Measurements from ENCODE around the gene FBXW5. TPM values are rescaled to one million over a fixed set of nuclear protein-coding genes. Genes with fewer than 3 reads are reported as not detected.

Gene FBXW5
- total RNA-seq, 2 donors from 2014 or later, result 84.3 to 88.4 TPM

- peaks cover 8% of the 10 kb centered on the region for H3K4me1 Mint-ChIP-seq
- H3K27me3 Mint-ChIP-seq, result no peaks in the 10 kb centered on the region
- peaks cover 1% of the 10 kb centered on the region for H3K36me3 Mint-ChIP-seq (ENCODE audit: low read depth)
- DNase-seq, result no peak
- no peak for ATAC-seq
- H3K27ac Mint-ChIP-seq, result no peak overlapping the region
- no peaks in the 10 kb centered on the region for H3K9me3 ChIP-seq (ENCODE audit: control insufficient read depth, low read length, poor library complexity, severe bottlenecking)
- H3K4me3 Mint-ChIP-seq, result no peak overlapping the region
Observed at GRCh38 chr9:136934277-136934676, 10.3 kb downstream of the FBXW5 start.

GRCh38 chr9:136931611-136932130, 12.9 kb downstream of the FBXW5 start:
- H3K9me3 ChIP-seq (ENCODE audit: control insufficient read depth, low read length, poor library complexity, severe bottlenecking), result no peaks in the 10 kb centered on the region
- Mint-ChIP-seq H3K27ac (no peak overlapping the region), H3K36me3 (ENCODE audit: low read depth) (peaks cover 2% of the 10 kb centered on the region), H3K4me1 (peaks cover 16% of the 10 kb centered on the region), H3K27me3 (no peaks in the 10 kb centered on the region), H3K4me3 (no peak overlapping the region)
- DNase-seq (no peak), ATAC-seq (no peak)

GRCh38 chr9:136930014-136930413, 14.5 kb downstream of the FBXW5 start:
- no peak overlapping the region for H3K27ac Mint-ChIP-seq
- ATAC-seq, result no peak
- H3K4me3 Mint-ChIP-seq, result no peak overlapping the region
- no peak for DNase-seq
- H3K9me3 ChIP-seq (ENCODE audit: control insufficient read depth, low read length, poor library complexity, severe bottlenecking), result no peaks in the 10 kb centered on the region
- peaks cover 16% of the 10 kb centered on the region for H3K4me1 Mint-ChIP-seq
- H3K27me3 Mint-ChIP-seq, result no peaks in the 10 kb centered on the region
- H3K36me3 Mint-ChIP-seq (ENCODE audit: low read depth), result peaks cover 2% of the 10 kb centered on the region

- no peak for DNase-seq
- peaks cover 16% of the 10 kb centered on the region for H3K4me1 Mint-ChIP-seq
- peaks cover 2% of the 10 kb centered on the region for H3K36me3 Mint-ChIP-seq (ENCODE audit: low read depth)
- no peak for ATAC-seq
- no peaks in the 10 kb centered on the region for H3K9me3 ChIP-seq (ENCODE audit: control insufficient read depth, low read length, poor library complexity, severe bottlenecking)
- no peak overlapping the region for H3K4me3 Mint-ChIP-seq
- no peaks in the 10 kb centered on the region for H3K27me3 Mint-ChIP-seq
- peak overlapping the region; percentile 41 for H3K27ac Mint-ChIP-seq
Observed at GRCh38 chr9:136928591-136928990, 15.9 kb downstream of the FBXW5 start.

DNA sequence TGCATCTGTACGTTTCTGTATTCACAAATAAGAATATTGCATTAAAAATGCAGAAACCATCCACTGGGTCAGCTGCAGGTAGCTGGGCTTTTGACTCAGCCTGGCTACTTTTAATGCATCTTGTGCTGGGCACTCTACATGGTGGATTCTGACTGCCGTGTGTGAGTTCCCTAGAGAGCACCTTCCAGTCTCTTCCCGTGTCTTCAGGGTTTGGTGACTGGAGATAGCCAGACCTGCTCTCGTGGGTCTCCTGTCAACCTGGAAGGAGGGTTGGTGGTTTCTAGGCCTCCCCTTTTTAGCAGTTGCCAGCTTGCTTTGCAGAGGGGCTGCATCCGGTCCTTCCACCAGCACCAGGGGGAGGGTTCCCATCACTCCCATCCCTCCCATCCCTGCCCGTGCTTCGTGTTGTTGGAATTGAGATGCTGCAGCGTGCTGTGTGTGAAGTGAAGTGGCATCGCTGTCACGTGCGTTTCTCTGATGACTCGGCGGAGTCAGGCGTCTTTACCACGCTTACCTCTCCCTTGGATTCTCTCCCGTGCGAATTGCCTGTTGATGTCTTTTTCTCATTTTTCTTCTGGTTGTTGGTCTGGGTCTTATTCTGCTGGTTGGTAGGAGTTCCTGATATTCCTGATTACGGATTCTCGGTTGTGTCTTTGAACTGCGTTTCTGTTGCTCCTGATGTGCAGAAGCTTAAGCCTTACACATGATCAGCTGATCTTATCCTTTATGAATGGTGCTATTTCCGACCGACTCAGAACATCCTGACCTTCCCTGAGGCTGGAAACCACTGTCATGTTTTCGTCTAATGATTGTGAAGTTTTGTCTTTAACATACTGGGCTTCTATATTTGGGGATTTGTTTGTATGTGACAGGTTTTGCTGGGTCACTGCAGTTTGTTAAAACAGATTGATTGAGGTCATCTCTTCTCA, 16.9 kb downstream of the FBXW5 start:
- no peak overlapping the region for H3K4me3 Mint-ChIP-seq
- H3K9me3 ChIP-seq (ENCODE audit: control insufficient read depth, low read length, poor library complexity, severe bottlenecking), result no peaks in the 10 kb centered on the region
- peak overlapping the region; percentile 62 for H3K27ac Mint-ChIP-seq
- H3K4me1 Mint-ChIP-seq, result peaks cover 11% of the 10 kb centered on the region
- DNase-seq (no peak), ATAC-seq (no peak)
- no peaks in the 10 kb centered on the region for H3K27me3 Mint-ChIP-seq
- peaks cover 2% of the 10 kb centered on the region for H3K36me3 Mint-ChIP-seq (ENCODE audit: low read depth)

DNA sequence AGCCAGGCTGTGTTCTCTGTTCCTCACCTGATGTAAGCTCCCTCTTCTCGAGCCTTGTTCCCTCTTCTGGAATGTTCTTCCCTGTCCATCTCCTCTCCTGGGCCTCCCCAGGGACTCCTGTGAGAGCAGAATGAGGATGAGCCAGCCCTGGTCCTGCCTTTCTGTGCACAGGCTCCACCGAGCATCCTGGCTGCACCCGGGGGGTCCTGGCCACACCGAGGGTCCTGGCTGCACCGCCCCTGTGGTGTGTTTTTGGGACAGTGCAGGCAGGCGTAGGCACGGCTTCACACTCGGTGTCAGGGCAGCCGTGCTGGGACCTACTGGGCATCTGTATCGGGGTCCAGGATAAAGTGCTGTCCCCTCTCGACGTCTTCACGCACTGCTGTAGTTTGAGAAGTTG, 17.8 kb downstream of the FBXW5 start:
- Mint-ChIP-seq H3K27me3 (no peaks in the 10 kb centered on the region), H3K4me3 (no peak overlapping the region), H3K4me1 (peaks cover 11% of the 10 kb centered on the region), H3K27ac (no peak overlapping the region), H3K36me3 (ENCODE audit: low read depth) (peaks cover 2% of the 10 kb centered on the region)
- no peaks in the 10 kb centered on the region for H3K9me3 ChIP-seq (ENCODE audit: control insufficient read depth, low read length, poor library complexity, severe bottlenecking)
- no peak for DNase-seq
- ATAC-seq, result no peak

DNA sequence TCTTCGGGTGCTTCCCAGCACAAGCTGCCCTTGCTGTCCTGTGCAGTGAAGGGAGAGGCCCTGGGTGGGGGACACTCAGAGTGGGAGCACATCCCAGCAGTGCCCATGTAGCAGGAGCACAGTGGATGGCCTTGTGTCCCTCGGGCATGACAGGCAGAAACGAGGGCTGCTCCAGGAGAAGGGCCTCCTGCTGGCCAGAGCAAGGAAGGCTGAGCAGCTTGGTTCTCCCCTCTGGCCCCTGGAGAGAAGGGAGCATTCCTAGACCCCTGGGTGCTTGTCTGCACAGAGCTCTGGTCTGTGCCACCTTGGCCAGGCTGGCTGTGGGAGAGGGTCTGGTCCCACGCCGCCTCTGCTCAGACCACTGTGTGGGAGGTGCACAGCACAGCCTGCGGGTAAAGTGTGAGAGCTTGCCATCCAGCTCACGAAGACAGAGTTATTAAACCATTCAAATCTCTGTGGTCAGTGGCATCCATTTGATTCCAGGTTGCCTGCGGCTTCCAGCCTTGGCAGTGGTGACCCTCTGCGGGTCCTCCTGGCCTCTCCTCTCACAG, 18.3 kb downstream of the FBXW5 start:
- no peak for ATAC-seq
- no peak overlapping the region for H3K4me3 Mint-ChIP-seq
- no peak overlapping the region for H3K27ac Mint-ChIP-seq
- no peak for DNase-seq
- H3K9me3 ChIP-seq (ENCODE audit: control insufficient read depth, low read length, poor library complexity, severe bottlenecking), result no peaks in the 10 kb centered on the region
- H3K27me3 Mint-ChIP-seq, result no peaks in the 10 kb centered on the region
- peaks cover 11% of the 10 kb centered on the region for H3K4me1 Mint-ChIP-seq
- peaks cover 2% of the 10 kb centered on the region for H3K36me3 Mint-ChIP-seq (ENCODE audit: low read depth)

- no peaks in the 10 kb centered on the region for H3K9me3 ChIP-seq (ENCODE audit: control insufficient read depth, low read length, poor library complexity, severe bottlenecking)
- no peak overlapping the region for H3K4me3 Mint-ChIP-seq
- peaks cover 11% of the 10 kb centered on the region for H3K4me1 Mint-ChIP-seq
- no peak overlapping the region for H3K27ac Mint-ChIP-seq
- no peaks in the 10 kb centered on the region for H3K27me3 Mint-ChIP-seq
- peaks cover 2% of the 10 kb centered on the region for H3K36me3 Mint-ChIP-seq (ENCODE audit: low read depth)
- ATAC-seq (no peak), DNase-seq (no peak)
Observed at GRCh38 chr9:136925414-136926153, 19.0 kb downstream of the FBXW5 start.

DNA sequence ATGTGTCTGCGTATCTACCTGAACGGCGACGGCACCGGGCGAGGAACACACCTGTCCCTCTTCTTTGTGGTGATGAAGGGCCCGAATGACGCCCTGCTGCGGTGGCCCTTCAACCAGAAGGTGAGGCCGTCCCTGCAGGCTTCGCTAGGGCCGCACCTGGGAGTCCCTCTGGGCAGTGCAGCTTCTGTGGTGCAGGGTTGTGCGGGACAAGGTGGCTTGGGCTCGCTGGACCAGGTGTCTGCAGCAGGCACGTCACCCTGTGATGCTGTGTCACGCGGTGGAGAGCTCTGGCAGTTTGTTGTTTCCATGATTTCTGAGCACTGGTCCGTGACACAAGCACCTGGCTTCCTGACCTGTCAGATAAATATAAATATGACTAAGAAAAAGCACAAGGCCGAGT, 20.7 kb downstream of the FBXW5 start:
- DNase-seq (no peak), ATAC-seq (no peak)
- Mint-ChIP-seq H3K4me1 (peaks cover 10% of the 10 kb centered on the region), H3K27ac (peak overlapping the region; percentile 51), H3K27me3 (no peaks in the 10 kb centered on the region), H3K36me3 (ENCODE audit: low read depth) (peaks cover 2% of the 10 kb centered on the region), H3K4me3 (no peak overlapping the region)
- no peaks in the 10 kb centered on the region for H3K9me3 ChIP-seq (ENCODE audit: control insufficient read depth, low read length, poor library complexity, severe bottlenecking)

GRCh38 chr9:136922540-136922939, 22.0 kb downstream of the FBXW5 start:
- Mint-ChIP-seq H3K4me3 (no peak overlapping the region), H3K4me1 (peaks cover 5% of the 10 kb centered on the region), H3K27ac (peak overlapping the region; percentile 68), H3K27me3 (no peaks in the 10 kb centered on the region), H3K36me3 (ENCODE audit: low read depth) (no peaks in the 10 kb centered on the region)
- DNase-seq, result no peak
- no peak for ATAC-seq
- no peaks in the 10 kb centered on the region for H3K9me3 ChIP-seq (ENCODE audit: control insufficient read depth, low read length, poor library complexity, severe bottlenecking)

DNA sequence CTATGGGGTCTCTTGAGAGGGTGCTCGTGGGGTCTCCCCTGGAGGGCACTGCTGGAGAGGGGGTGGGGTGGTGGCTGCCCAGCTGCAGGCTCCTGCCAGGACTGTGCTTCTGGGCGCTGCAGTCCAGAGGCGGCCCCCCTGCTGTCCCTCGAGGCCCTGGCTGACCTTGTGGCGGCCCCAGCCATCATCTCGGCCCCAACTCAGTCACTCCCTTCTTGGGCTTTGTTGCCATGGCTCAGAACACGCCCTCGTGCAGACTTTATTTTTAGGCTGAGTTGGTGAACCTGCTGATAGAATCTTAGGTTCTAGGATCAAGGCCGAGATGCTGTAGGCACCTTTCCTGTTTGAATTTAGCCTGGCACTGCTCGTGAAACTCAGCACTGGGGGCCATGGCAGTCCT, 22.8 kb downstream of the FBXW5 start:
- Mint-ChIP-seq H3K4me3 (no peak overlapping the region), H3K27ac (peak overlapping the region; percentile 68), H3K4me1 (peaks cover 6% of the 10 kb centered on the region), H3K27me3 (no peaks in the 10 kb centered on the region), H3K36me3 (ENCODE audit: low read depth) (peaks cover 5% of the 10 kb centered on the region)
- no peak for ATAC-seq
- H3K9me3 ChIP-seq (ENCODE audit: control insufficient read depth, low read length, poor library complexity, severe bottlenecking), result no peaks in the 10 kb centered on the region
- no peak for DNase-seq

GRCh38 chr9:136921307-136921706, 23.2 kb downstream of the FBXW5 start:
- no peak for ATAC-seq
- no peaks in the 10 kb centered on the region for H3K27me3 Mint-ChIP-seq
- H3K9me3 ChIP-seq (ENCODE audit: control insufficient read depth, low read length, poor library complexity, severe bottlenecking), result no peaks in the 10 kb centered on the region
- peaks cover 5% of the 10 kb centered on the region for H3K36me3 Mint-ChIP-seq (ENCODE audit: low read depth)
- H3K4me3 Mint-ChIP-seq, result no peak overlapping the region
- no peak for DNase-seq
- H3K4me1 Mint-ChIP-seq, result peaks cover 6% of the 10 kb centered on the region
- H3K27ac Mint-ChIP-seq, result no peak overlapping the region

- Mint-ChIP-seq H3K4me3 (no peak overlapping the region), H3K27me3 (no peaks in the 10 kb centered on the region), H3K4me1 (peaks cover 8% of the 10 kb centered on the region), H3K27ac (no peak overlapping the region), H3K36me3 (ENCODE audit: low read depth) (peaks cover 5% of the 10 kb centered on the region)
- ATAC-seq (no peak), DNase-seq (no peak)
- H3K9me3 ChIP-seq (ENCODE audit: control insufficient read depth, low read length, poor library complexity, severe bottlenecking), result no peaks in the 10 kb centered on the region
Observed at GRCh38 chr9:136920734-136921231, 23.8 kb downstream of the FBXW5 start.

Data from T-helper 17 cell (primary cell).